GM12873 (cell line): ENCODE data around the gene HCAR1.

Experiments
- CTCF ChIP-seq: IDR thresholded peaks from 2 replicates; pipeline ENCODE4 v1.5.1; 2012; ENCODE audit warnings: low read depth, mild to moderate bottlenecking, moderate library complexity, low read length, control low read depth; ENCODE audit not compliant: insufficient read depth; ENCODE audit errors: missing control alignments

HCAR1 gene

GRCh38 chr12:122730215-122731014 is at the start of gene HCAR1:
Gene HCAR1 (minus strand): TSS chr12:122730844. CDS start chr12:122730339, 505 bp downstream.
- TF ChIP-seq CTCF = no peak

GRCh38 chr12:122757568-122757967 is 26.9 kb upstream of the HCAR1 start:
- no peak for TF ChIP-seq CTCF

- TF ChIP-seq CTCF = no peak
These were observed 24.1 kb upstream of the HCAR1 start for GRCh38 chr12:122754790-122755189.

GRCh38 chr12:122753319-122753650 is 22.6 kb upstream of the HCAR1 start:
- no peak for TF ChIP-seq CTCF

GRCh38 chr12:122752464-122753318 is 22.0 kb upstream of the HCAR1 start, which contains the start of gene DENR:
Gene DENR (plus strand): TSS chr12:122752824. CDS start chr12:122753702, 878 bp downstream.
- TF ChIP-seq CTCF = peak; percentile 95

GRCh38 chr12:122749569-122750332 is 19.1 kb upstream of the HCAR1 start:
- TF ChIP-seq CTCF = no peak
